GM21825 (cell line): ENCODE measurements around the gene EFNA4.
A peak's percentile ranks its signal among the peaks of the same experiment; 100 is the strongest.

Experiments used
- ATAC-seq: cut with Tn5 transposase; IDR thresholded peaks from one replicate; pipeline ENCODE4 v1.9.1; 2021; ENCODE audit warnings: mild to moderate bottlenecking, moderate library complexity; ENCODE audit not compliant: unreplicated experiment

The EFNA4 gene

DNA sequence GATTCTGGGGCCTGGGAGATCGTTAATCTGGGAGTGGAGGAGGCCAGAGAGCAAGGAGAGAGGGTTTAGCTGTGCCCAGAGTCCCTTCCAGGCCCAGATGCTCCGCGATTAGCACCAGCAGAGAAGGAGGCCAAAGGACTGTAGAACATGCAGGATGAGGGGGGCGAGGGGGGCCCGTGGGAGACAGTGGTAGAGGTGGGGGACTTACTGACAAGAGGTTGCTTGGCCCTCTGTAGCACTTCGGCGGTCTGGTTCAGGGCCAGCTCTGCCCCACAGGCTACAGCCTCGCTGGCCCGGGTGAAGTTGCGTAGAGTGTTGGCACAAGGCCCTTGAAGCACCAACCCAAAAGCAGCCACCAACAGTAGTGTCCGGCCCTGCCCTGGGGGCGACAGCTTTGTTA, 30.7 kb upstream of the EFNA4 start:
- no peak for ATAC-seq

DNA sequence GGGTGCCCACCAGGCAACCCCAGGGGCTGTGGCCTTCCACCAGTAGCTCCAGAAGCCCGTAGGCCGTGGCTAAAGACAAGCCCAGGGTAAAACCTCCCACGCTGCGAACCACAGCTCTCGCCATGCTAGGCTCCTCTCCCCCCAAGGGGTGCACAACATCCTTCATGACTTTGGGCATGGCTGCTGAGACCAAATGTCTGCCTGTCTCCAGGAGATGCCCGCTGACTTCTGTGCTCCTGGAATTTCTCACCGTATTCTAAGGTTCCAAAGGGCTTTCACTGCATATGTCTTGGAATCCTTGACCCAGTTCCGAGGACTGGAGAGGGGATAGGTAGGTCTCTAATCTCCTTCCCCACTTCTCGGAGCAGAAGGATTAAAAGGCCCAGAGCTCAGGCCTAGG, 30.0 kb upstream of the EFNA4 start, which contains the start of the genes DCST1 and DCST2:
TSS of gene DCST1 (plus strand) at position 301 of the 400 bp plus-strand sequence. CDS start 213 bp downstream, outside the sequence.
TSS of gene DCST2 (minus strand) at position 258 of the 400 bp plus-strand sequence. CDS start at position 178, 80 bp downstream.
- no peak for ATAC-seq

DNA sequence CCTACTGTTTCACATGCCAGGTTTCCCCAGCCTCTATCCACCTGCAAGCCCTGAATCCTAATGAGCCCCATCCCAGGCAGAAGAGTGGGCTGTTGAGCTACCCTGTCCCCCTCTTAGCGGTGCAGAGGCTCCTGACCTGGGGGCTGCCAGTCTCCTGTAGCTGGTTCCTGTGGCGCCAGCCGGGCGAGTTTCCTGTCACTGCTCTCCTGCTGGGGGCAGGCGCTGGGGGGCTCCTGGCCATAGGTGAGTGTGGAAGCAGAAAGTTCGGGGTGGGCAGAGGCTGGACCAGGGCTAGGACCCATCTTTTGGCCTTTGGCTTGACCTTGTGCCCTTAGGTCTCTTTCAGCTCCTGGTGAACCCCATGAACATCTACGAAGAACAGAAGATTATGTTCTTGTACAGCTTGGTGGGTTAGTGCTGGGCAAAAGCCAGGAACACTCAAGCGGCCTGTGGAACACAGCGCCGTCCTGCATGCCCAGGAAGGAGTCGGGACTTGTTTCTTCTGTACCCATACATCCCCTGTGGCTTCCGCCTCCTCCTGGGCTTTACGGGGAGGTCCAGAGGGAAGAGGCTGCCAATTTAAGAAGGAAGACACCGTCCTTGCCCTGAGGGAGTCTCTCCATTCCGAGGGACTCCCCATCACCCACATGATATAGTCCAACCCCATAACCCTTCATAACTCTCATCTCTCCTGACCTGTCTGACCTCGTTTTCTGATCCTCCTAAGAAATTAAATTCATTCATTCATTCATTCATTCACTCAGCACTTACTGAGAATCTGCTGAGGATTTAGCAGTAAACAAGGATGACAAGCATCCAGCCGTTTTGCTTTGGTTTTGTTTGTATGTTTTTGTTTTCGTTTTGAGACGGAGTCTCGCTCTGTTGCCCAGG, 29.0 kb upstream of the EFNA4 start:
- ATAC-seq = no peak

DNA sequence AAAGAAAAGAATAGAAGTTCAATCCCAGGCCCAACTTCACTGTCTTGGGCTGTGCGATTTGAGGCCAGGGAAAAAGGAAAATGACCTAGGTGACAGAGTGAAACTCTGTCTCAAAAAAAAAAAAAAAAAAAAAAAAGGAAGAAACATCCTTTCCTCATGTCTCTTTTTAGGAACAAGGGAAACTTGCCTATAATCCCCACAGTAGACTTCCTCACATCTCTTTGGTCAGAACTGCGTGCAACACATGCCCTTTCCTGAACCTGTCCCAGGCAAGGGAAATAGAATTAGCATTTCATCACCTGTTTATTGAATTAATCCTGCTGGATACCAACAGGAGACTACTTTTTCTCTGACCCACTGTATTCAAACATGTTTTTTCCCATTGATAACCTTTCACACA, 27.6 kb upstream of the EFNA4 start:
- ATAC-seq = no peak

DNA sequence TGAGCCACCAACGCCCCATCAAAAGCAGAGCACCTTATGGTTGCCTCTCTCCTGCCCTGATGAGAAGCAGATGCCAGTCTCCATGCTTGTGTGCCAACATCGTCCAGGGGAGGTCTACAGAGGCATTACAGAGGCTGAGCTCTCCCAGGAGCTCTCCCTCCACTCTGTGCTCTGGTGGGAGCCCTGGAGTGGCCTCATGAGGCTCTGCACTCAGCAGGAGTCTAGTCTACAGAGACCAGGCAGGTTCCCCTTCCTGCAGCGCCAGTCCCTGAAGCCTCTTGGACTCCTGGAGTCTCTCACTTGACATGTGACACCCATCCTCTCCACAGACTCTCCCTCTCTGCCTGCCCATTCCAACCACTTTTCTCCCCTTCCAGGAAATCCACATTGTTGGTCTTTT, 26.5 kb upstream of the EFNA4 start:
- no peak for ATAC-seq

DNA sequence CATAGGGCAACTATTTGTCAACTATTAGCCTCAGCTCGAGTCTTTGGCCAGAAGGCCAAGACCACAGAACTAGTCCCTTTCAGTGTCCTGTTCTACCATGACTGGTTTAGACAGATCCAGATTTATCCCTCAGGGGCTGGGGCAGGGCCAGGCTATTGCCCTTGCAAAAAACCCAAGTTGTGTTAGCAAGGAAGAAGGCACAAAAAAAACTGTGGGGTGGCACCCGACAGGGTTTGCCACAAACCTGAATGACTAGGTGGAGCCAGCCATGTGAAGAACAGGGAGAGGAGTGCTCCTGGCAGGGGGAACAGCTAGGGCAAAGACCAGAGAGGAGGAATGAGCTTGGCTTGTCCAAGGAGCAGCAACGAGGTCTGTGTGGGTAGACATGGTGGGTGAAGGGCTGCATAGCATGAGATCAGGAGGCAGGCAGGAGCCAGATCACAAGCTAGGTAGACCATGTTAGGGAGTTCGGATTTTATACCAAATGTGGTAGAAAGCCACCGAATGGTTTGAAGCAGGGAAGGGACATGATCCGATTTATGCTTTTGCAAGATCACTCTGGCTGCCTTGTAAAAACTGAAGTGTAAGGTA, 25.6 kb upstream of the EFNA4 start:
- ATAC-seq = no peak

DNA sequence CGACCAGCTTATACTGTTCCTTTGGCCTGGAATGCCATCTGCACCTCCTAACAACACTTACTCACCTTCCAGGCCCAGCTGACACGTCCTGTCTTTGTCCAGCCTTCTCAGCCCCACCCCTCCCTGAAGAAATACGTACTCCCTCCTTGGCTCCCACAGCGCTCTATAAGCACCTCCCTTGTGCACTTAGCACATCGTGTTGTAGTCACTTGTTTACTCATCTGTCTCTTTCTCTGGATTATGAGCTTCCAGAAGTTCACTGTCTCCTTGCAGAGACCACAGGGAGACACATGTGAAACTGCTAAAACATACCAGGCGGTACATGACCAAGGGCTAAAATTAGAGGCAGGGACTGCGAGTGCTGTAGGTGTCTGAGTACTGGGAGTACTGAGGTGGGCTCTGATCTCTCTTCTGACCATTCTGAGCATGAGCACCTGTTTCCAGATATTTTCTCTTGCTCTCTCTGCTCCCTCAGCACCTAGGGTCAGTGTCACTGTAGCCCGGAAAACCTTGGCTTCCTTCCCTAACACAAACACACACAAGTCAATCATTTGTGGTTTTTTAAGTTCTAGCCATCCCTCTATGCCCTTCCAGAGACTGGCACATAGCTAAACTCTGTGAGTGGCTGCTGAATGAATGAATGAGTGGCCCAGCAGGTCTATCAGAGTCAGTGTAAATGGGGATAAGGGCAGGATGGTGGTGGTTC, 24.8 kb upstream of the EFNA4 start:
- no peak for ATAC-seq

DNA sequence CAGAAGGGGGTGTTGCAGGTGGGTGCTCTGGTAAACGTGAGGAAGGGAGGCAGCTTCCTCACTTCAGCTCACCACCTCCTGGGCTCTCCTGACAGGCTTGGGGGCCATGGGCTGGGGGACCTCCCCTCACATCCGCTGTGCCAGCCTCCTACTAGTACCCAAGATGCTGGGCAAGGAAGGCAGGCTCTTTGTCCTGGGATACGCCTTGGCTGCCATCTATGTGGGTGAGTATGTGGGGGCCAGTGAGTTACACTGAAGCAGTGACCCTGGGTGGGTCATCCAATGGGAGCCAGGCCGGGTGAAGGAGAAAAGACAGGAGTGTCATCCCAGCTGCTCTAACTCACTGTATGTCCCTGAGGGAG, 24.3 kb upstream of the EFNA4 start:
- no peak for ATAC-seq

DNA sequence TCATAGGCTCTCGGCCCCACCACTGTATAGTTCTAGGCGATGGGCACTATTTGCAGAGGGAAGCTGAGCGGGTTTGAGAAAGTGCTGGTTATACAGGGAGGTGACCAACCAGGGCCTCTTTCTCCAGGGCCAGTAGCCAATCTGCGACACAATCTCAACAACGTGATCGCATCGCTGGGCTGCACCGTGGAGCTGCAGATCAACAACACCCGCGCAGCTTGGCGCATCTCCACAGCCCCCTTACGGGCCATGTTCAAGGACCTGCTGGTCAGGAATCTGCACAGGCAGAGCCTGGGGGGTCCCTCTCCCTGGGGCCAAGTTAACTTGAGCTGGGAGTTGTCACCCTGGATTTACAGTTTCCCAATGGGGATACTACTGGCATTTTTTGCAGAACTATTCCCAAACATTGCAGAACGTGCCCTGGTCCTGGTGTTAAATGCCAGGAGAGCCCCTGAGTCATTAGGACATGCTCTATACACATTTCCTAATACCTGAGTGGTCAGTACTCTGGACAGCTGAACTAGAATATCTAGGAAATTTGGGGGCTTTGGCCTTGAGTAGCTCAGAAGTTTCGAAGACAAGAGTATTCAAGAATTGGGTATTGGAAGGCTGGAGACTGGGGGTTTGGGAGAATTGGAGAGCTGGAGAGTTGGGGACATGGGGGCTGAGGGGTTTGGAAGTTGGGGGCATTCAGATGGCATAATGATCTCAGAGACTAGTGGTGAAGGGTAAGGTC, 23.0 kb upstream of the EFNA4 start:
- no peak for ATAC-seq

DNA sequence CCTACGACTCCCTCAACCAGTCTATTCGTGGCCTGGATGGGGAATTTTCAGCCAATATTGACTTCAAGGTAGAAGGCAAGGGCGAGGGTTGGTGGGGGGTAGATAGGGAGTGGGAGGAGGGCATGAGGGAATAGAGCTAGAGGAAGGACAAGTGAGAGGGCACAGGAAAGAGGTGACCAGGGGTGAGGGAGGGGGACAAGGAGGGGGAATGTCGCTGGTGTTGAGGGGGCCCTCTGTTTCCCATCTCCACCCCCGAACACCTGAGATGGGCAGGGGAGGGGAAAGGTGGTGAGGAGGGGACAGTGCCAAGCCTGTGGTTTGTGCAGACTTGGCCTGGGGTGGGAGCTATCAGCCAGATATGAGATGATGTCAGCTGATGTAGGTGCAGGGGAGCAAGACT, 20.8 kb upstream of the EFNA4 start:
- no peak for ATAC-seq

DNA sequence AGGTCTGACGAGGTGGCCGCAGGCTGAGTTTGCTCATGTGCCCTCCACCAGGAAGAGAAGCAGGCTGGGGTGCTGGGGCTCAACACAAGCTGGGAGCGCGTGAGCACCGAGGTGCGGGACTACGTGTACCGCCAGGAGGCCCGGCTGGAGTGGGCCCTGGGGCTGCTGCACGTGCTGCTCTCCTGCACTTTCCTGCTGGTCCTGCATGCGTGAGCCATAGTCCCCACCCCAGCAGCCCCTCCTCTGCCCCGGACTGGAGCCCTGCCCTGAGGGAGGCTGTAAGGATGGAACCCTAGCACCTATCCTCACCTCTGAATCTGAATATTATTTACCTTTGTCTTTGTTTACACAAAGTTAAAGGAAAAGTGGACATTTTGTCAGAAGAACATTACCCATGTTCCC, 20.2 kb upstream of the EFNA4 start:
- no peak for ATAC-seq

DNA sequence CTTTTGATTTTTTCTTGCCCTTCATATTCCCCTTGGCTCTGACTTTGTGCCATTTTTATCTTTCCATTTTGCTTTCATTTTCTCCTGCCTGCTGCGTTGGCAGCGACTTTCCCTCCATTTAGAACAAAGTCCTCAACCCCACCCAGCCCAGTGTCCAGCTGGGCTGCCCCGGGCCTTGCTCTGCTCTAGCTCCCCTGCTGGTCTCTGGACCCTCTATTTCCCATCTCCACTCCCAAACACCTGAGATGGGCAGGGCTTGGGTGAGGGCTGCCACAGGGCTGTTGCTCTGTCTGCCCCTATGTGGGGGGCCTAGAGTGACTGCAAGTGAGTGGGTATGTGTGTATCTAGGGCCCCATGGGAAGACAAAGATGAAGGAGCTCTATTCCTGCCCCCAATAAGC, 19.7 kb upstream of the EFNA4 start:
- no peak for ATAC-seq

DNA sequence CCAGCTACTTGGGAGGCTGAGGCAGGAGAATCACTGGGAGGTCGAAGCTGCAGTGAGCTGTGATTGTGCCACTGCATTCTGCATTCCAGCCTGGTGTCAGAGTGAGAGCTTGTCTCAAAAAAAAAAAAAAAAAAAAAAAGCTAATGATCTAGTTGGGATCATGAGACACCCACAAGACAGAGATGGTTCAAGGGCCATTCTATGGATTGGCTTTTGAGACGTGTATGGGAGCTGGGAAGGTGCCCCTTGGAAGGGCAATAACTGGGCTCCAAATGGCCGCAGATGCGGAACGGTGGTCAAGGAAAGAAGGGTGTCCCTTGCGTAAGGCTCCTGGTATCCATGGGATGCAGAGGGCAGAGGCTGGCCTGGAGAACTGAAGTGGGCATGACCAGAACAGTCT, 19.2 kb upstream of the EFNA4 start:
- ATAC-seq = no peak

DNA sequence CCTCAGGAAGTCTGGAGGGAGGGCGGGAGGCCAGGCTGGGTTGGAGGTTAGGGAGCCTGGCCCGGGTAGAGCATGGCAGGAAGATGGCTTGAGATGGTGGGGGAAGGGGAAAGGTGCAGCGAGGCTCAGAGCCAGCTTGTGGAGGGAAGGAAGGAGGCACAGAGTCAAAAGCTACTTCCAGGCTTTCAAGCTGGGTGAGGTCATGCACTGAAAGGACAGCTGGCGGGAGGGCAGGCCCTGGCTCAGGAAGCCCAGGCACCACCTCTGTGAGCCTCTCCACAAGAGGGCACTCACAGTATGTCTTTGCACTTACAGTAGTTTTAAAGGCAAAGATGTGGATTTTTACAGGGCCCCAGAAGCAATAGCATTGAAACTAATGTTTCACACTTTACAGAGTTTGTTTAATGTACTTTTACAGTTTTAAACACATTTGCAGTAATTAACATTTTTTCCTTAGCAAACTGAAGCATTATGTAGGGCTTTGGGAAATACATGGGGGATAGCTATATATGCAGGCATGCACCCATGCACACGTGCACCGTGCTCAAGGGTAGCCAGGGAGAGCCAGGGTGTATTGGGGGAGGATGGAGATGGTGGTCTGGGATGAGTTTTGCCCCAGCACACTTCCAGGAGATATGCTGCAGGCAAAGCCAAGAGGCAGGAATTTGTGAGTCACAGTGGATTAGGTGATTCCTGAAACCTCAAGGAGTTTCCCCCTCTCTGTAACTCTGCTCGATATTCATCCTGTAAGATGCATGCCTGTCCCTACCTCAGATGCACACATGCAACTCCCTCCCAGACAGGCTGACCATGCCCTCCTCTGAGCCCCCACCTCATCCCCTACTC, 18.5 kb upstream of the EFNA4 start:
- ATAC-seq = no peak

DNA sequence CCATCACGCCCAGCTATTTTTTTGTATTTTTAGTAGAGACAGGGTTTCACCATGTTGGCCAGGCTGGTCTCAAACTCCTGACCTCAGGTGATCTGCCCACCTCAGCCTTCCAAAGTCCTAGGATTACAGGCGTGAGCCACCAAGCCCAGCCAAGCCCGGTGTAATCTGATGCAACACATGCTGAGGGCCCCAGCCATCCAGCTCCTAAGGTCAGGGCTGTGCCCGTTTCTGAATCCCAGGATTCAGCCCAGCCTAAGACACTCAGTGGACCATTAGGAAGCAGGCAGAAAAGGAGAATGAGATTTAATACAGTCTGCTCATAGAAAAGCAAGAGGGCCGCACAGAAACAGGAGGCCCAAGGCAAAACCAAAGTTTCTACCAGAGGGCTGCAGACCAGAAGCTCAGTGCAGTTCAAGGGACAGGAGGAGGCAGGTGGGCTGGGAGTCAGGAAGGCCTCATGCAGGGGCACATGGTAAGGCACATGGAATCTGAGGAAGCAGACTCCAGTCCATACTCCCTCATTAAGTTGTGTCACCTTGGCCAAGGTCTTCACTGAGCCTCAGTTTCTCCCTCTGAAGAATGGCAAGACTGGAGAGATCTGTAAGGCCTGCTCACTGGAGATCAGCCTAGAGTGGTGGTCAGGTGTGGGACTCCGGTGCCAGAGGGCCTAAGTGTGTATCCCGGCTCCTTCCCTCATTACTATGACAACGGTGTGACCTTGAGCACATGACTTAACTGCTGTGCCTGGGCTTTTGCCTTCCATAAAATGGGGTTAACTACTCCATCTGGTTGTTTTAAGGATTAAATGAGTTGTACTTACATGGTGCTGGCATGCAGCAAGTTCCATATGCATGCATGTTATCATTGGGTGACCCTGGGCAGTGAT, 14.8 kb upstream of the EFNA4 start:
- no peak for ATAC-seq

DNA sequence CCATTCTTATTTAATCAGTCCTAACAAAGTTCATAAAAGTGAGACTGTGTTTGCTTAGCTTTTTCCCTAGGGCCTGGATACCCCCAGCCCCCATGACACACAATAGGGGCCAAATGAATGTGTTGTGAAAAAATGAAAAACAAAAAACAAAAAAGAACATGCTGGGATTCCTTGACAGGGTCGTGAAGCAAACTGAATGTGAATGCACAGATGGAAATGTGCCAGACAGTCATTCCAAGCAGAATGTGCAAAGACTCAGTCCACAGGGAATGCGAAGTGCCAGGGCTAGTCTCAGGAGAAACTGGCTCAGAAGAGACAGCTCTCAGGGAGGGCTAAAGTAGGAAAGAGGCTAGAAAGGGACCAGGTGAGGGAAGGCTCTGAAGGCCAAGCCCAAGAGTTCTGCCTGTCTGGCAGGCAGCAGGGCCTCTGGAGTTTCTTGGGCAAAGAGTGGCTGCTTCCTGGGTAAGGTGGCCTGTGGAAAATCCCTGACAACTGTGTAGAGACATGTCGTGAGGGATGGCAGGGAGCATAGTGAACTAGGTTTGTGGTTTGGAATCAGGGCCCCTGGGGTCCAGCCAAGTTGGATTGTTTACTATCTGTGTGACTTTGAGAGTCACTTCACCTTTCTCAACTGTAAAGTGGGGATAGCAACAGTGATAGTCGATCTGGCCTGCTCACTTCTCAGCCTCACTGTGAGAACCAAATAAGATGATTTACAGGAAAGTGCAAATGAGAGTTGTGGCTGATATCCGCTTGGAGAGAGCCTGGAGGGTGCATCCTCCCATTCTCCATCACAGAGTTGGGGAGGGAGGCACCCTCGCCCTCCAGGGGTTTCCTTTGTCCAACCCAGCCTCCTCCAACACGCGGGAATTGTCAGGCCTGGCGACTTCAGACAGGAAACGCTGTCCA, 13.6 kb upstream of the EFNA4 start:
- no peak for ATAC-seq

DNA sequence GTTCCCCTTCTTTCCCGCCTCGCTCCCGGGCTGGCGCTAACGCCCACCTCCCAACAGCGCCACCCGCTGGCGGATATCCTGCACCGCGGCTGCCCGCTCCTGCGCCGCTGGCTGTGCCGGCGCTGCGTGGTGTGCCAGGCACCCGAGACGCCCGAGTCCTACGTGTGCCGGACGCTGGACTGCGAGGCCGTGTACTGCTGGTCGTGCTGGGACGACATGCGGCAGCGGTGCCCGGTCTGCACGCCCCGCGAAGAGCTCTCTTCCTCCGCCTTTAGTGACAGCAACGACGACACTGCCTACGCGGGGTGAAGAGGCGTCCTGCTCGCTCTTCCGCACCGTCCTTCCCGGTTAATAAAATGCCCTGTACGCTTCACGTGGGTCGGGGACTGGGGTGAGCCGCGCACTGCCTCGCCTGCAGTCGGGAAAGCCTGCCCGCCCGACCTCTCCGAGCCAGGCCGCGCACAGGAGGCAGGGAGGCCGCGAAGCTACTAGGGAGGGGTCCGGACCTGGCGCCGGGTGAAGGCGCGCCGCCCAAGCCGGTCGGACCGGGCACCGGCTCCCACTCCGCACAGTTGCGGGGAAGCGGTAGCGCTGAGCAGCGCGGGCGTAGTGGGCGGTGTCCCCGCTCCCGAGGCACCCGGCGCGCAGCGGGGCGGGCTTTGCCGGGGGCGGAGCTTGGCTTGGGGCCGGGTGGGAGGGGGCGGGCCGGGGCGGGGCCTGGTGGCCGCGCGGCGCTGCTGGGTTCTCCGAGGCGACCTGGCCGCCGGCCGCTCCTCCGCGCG, 12.8 kb upstream of the EFNA4 start, which contains the start of gene ADAM15:
TSS of gene ADAM15 (plus strand) at position 757 of the 782 bp plus-strand sequence. CDS start 71 bp downstream, outside the sequence.
- ATAC-seq = peak; percentile 55
